Measurements from ENCODE around the gene WNT6. TPM values are rescaled to one million over a fixed set of nuclear protein-coding genes. Genes with fewer than 3 reads are reported as not detected.

Gene WNT6
- total and polyA plus RNA-seq, 10 of the 15 experiments (the other 5 are each of a cell fraction or from before 2014, with no cell fraction given), result 0.11 to 0.44 (median 0.22) TPM; not detected in 5

GRCh38 chr2:218834685-218835084 is 24.9 kb upstream of the WNT6 start:
- ATAC-seq (no peak), DNase-seq (ENCODE audit: low read depth, low spot score) (no peak), FAIRE-seq (no peak)
- Histone ChIP-seq H3K9ac (ENCODE audit: control insufficient read depth, insufficient read depth, low read length) (no peak overlapping the region), H3K79me2 (ENCODE audit: control insufficient read depth, insufficient read depth, low read length) (no peaks in the 10 kb centered on the region), H4K20me1 (ENCODE audit: control insufficient read depth, insufficient read depth) (no peaks in the 10 kb centered on the region), H2AFZ (ENCODE audit: control insufficient read depth, low read depth, low read length) (no peak overlapping the region), H3K27ac (ENCODE audit: control insufficient read depth, insufficient read depth) (no peak overlapping the region), H3K9me3 (replicated peaks; ENCODE audit: control insufficient read depth, insufficient read depth, low read length) (no peaks in the 10 kb centered on the region; the same call in 2 of the 3 replicates), H3K4me1 (ENCODE audit: control insufficient read depth, insufficient read depth, low read length) (no peaks in the 10 kb centered on the region), H3K4me3 (no peak overlapping the region), H3K36me3 (ENCODE audit: control insufficient read depth in 2 of 2, insufficient read depth in 2 of 2, low read length in 1 of 2) (no peaks in the 10 kb centered on the region), H3K4me2 (ENCODE audit: control insufficient read depth, insufficient read depth) (no peak overlapping the region), H3K27me3 (replicated peaks in 1 of 2; ENCODE audit: control insufficient read depth in 2 of 2, insufficient read depth in 2 of 2, low read length in 1 of 2) (peaks cover 0 to 9% of the 10 kb centered on the region in 2 experiments; a peak in 3 of 4 replicates)
- no TSS peak for BruUV-seq (replicated peaks)
- intact Hi-C loops (cut with micrococcal nuclease; ENCODE audit: unreplicated experiment) (no loop called here), in situ Hi-C loops (cut with MboI) (no loop called here)
- TF ChIP-seq TCF3 (IDR thresholded peaks at IDR 0.05; ENCODE audit: borderline replicate concordance, insufficient read depth, low read depth, low read length), result no peak
- TF ChIP-seq NFYA (IDR thresholded peaks at IDR 0.05; ENCODE audit: borderline replicate concordance, low read depth, low read length), result no peak
- POLR2A ChIA-PET, result no interaction called here
- SMC1A ChIA-PET (ENCODE audit: uncharacterized antibody, unreplicated experiment), result interaction anchor here (0.7 kb wide), 1 partner anchor 13 kb away, joined by 3 read pairs; no protein-coding TSS in a partner anchor
- 15% methylated on average over 4 of the region's 4 CpGs for WGBS (ENCODE audit: insufficient coverage, insufficient replicate concordance, low lambda C conversion rate, missing lambda C conversion rate)
- CTCF ChIA-PET, result interaction anchor here (0.9 kb wide), 1 partner anchor 42 kb away, joined by 3 read pairs; no protein-coding TSS in a partner anchor
- RAD21 ChIA-PET (ENCODE audit: unreplicated experiment), result no interaction called here

GRCh38 chr2:218837495-218837894 is 22.1 kb upstream of the WNT6 start:
- BruUV-seq (replicated peaks), result no TSS peak
- Histone ChIP-seq H4K20me1 (ENCODE audit: control insufficient read depth, insufficient read depth) (no peaks in the 10 kb centered on the region), H3K27me3 (replicated peaks in 1 of 2; ENCODE audit: control insufficient read depth in 2 of 2, insufficient read depth in 2 of 2, low read length in 1 of 2) (peaks cover 0 to 9% of the 10 kb centered on the region in 2 experiments; a peak in 3 of 4 replicates), H3K27ac (ENCODE audit: control insufficient read depth, insufficient read depth) (no peak overlapping the region), H3K4me2 (ENCODE audit: control insufficient read depth, insufficient read depth) (no peak overlapping the region), H3K36me3 (ENCODE audit: control insufficient read depth in 2 of 2, insufficient read depth in 2 of 2, low read length in 1 of 2) (no peaks in the 10 kb centered on the region), H3K9me3 (replicated peaks; ENCODE audit: control insufficient read depth, insufficient read depth, low read length) (no peaks in the 10 kb centered on the region; the same call in 2 of the 3 replicates), H3K4me1 (ENCODE audit: control insufficient read depth, insufficient read depth, low read length) (no peaks in the 10 kb centered on the region), H3K9ac (ENCODE audit: control insufficient read depth, insufficient read depth, low read length) (no peak overlapping the region), H3K4me3 (no peak overlapping the region), H3K79me2 (ENCODE audit: control insufficient read depth, insufficient read depth, low read length) (no peaks in the 10 kb centered on the region), H2AFZ (ENCODE audit: control insufficient read depth, low read depth, low read length) (no peak overlapping the region)
- intact Hi-C loops (cut with micrococcal nuclease; ENCODE audit: unreplicated experiment), result no loop called here
- ChIA-PET CTCF (interaction anchor here (0.7 to 2.7 kb wide), 2 partner anchors 10 to 42 kb away, joined by 3 to 8 read pairs; no protein-coding TSS in a partner anchor), POLR2A (no interaction called here), SMC1A (ENCODE audit: uncharacterized antibody, unreplicated experiment) (interaction anchor here (1.6 kb wide), 1 partner anchor 9 kb away, joined by 4 read pairs; no protein-coding TSS in a partner anchor), RAD21 (ENCODE audit: unreplicated experiment) (no interaction called here)
- 92% methylated on average over 2 of the region's 2 CpGs for WGBS (ENCODE audit: insufficient coverage, insufficient replicate concordance, low lambda C conversion rate, missing lambda C conversion rate)
- DNase-seq (ENCODE audit: low read depth, low spot score) (no peak), FAIRE-seq (no peak), ATAC-seq (no peak)
- in situ Hi-C loops (cut with MboI), result no loop called here
- TF ChIP-seq SPI1 (IDR thresholded peaks at IDR 0.05; ENCODE audit: borderline replicate concordance, insufficient read depth, low read depth, low read length), result no peak
- TF ChIP-seq NFYA (IDR thresholded peaks at IDR 0.05; ENCODE audit: borderline replicate concordance, low read depth, low read length), result no peak
- no peak for TF ChIP-seq NR2C1 (IDR thresholded peaks at IDR 0.05)
- no peak for TF ChIP-seq NR2C2 (IDR thresholded peaks at IDR 0.05; ENCODE audit: borderline replicate concordance, control insufficient read depth, insufficient read length, low read depth)
- no peak for TF ChIP-seq SUZ12 (IDR thresholded peaks at IDR 0.05; ENCODE audit: unreplicated experiment)
- TF ChIP-seq BACH1 (IDR thresholded peaks at IDR 0.05; ENCODE audit: borderline replicate concordance), result no peak
- no peak for TF ChIP-seq LARP7 (IDR thresholded peaks at IDR 0.05)
- no peak for TF ChIP-seq BCL3 (IDR thresholded peaks at IDR 0.05; ENCODE audit: borderline replicate concordance, insufficient read depth, low read depth, low read length, poor library complexity, severe bottlenecking)
- no peak for TF ChIP-seq REST (IDR thresholded peaks at IDR 0.05; ENCODE audit: low read depth, low read length)
- TF ChIP-seq ZSCAN29 (IDR thresholded peaks at IDR 0.05), result no peak
